Fibroblast of skin of left biceps (primary cell): ENCODE measurements around the gene PTBP3.
A peak's percentile ranks its signal among the peaks of the same experiment; 100 is the strongest.

Source experiments
- DNase-seq, 2 experiments: peaks; one replicate each; pipeline ENCODE4 v3.0.0-alpha.2; 2013; ENCODE audit warnings: low read depth in 2 of 2

The PTBP3 gene

GRCh38 chr9:112360047-112360804 is 26.8 kb upstream of the PTBP3 start:
- DNase-seq: no peak

GRCh38 chr9:112355427-112355897 is 22.0 kb upstream of the PTBP3 start:
- no peak for DNase-seq

- DNase-seq: no peak
Observed at GRCh38 chr9:112354081-112354743, 20.8 kb upstream of the PTBP3 start.

GRCh38 chr9:112352209-112352608 is 18.8 kb upstream of the PTBP3 start:
- no peak for DNase-seq

- DNase-seq: no peak
Observed at GRCh38 chr9:112351184-112351583, 17.8 kb upstream of the PTBP3 start.

- DNase-seq: no peak
Observed at GRCh38 chr9:112349008-112349333, 15.6 kb upstream of the PTBP3 start.

GRCh38 chr9:112348257-112349007 is 15.0 kb upstream of the PTBP3 start:
- no peak for DNase-seq

GRCh38 chr9:112341730-112342129 is 8.3 kb upstream of the PTBP3 start:
- peak in 1 of 2 experiments; percentile 48 for DNase-seq

- no peak for DNase-seq
Observed at GRCh38 chr9:112339886-112340285, 6.5 kb upstream of the PTBP3 start.

GRCh38 chr9:112338561-112338960 is 5.1 kb upstream of the PTBP3 start:
- DNase-seq: no peak

- DNase-seq: no peak
Observed at GRCh38 chr9:112337547-112337946, 4.1 kb upstream of the PTBP3 start.

GRCh38 chr9:112334432-112334841 is 1.0 kb upstream of the PTBP3 start:
- DNase-seq: no peak

- peak; percentile 91 to 93 for DNase-seq
Observed at GRCh38 chr9:112333639-112334431, 416 bp upstream of the PTBP3 start.

- DNase-seq: no peak
Observed at GRCh38 chr9:112332674-112332976, 794 bp downstream of the PTBP3 start.

GRCh38 chr9:112332214-112332613 is 1.2 kb downstream of the PTBP3 start:
- no peak for DNase-seq

GRCh38 chr9:112331674-112331952 is 1.8 kb downstream of the PTBP3 start:
- DNase-seq: no peak

GRCh38 chr9:112328545-112328944 is 4.9 kb downstream of the PTBP3 start:
- DNase-seq: no peak

- DNase-seq: no peak
Observed at GRCh38 chr9:112327718-112328450, 5.5 kb downstream of the PTBP3 start.

- no peak for DNase-seq
Observed at GRCh38 chr9:112326194-112326593, 7.2 kb downstream of the PTBP3 start.

GRCh38 chr9:112325600-112325999 is 7.8 kb downstream of the PTBP3 start:
- no peak for DNase-seq

GRCh38 chr9:112325127-112325526 is 8.3 kb downstream of the PTBP3 start:
- DNase-seq: no peak
